ENCODE results near the gene SH3PXD2A. TPM values are rescaled to one million over a fixed set of nuclear protein-coding genes. Genes with fewer than 3 reads are reported as not detected.

SH3PXD2A gene
- total and polyA plus RNA-seq, 7 donors = 19.0 to 58.2 (median 24.5) TPM

DNA sequence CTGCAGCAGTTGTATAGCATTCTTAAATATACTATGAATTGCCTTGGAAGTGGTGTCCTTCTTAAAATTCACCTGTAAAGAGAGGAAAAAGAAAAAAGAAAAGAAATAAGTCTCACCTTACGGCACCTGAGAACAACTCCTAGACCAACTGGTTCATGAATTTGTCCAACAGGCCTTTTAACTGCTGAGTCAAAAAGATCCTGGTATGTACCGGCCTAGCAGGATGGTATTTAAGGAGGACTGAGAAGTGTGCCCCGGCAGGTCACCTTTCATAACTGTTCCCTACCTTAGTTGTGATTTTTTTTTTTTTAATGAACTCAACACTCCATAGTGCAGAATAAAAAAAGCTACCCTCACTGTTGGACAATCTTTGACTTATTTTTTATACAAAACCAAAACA lies 36.8 kb upstream of the SH3PXD2A start:
- H3K4me3 ChIP-seq = no peak overlapping the region
- DNase-seq = no peak
- peaks cover 0 to 39% (median 28%) of the 10 kb centered on the region in 4 donors for H3K4me1 ChIP-seq
- WGBS, 2 donors = 93 to 94% methylated on average over 3 of the region's 3 CpGs
- no peak overlapping the region for H3K27ac ChIP-seq
- no peaks in the 10 kb centered on the region for H3K27me3 ChIP-seq
- H3K9me3 ChIP-seq = no peaks in the 10 kb centered on the region
- intact Hi-C loops (cut with DNase I) = no loop called here
- TF ChIP-seq POLR2AphosphoS5 (IDR thresholded peaks at IDR 0.05) (no peak), EP300 (IDR thresholded peaks at IDR 0.05) (no peak), POLR2A (IDR thresholded peaks at IDR 0.05) (no peak)
- TF ChIP-seq, protein P1, sequence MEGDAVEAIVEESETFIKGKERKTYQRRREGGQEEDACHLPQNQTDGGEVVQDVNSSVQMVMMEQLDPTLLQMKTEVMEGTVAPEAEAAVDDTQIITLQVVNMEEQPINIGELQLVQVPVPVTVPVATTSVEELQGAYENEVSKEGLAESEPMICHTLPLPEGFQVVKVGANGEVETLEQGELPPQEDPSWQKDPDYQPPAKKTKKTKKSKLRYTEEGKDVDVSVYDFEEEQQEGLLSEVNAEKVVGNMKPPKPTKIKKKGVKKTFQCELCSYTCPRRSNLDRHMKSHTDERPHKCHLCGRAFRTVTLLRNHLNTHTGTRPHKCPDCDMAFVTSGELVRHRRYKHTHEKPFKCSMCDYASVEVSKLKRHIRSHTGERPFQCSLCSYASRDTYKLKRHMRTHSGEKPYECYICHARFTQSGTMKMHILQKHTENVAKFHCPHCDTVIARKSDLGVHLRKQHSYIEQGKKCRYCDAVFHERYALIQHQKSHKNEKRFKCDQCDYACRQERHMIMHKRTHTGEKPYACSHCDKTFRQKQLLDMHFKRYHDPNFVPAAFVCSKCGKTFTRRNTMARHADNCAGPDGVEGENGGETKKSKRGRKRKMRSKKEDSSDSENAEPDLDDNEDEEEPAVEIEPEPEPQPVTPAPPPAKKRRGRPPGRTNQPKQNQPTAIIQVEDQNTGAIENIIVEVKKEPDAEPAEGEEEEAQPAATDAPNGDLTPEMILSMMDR (IDR thresholded peaks at IDR 0.05) = no peak
- H3K36me3 ChIP-seq = peaks cover 0 to 49% (median under 1%) of the 10 kb centered on the region in 4 donors

DNA sequence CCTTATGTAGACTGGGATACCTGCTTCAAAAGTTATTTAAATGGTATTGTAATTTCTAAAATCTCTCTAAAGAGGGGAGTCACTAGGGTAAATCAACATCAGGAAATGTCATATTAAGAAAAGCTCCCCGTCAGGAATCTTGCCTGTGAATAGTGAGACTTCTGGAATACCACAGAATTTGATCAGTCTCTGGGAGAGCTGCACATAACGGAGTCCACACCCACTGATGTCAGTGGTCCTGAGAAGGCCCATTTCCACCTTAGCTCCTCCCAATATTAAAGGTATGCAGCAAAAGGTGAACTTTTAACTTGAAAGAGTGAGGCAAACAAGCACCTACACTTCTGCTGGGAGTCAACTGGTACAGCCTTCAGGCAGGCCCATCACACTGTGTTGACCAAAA lies 35.3 kb upstream of the SH3PXD2A start:
- Histone ChIP-seq H3K9me3 (no peaks in the 10 kb centered on the region), H3K36me3 (peaks cover 0 to 34% (median 0%) of the 10 kb centered on the region in 4 donors), H3K27me3 (no peaks in the 10 kb centered on the region), H3K27ac (no peak overlapping the region), H3K4me3 (no peak overlapping the region), H3K4me1 (peaks cover 0 to 38% (median 28%) of the 10 kb centered on the region in 4 donors)
- TF ChIP-seq POLR2A (IDR thresholded peaks at IDR 0.05) (no peak), POLR2AphosphoS5 (IDR thresholded peaks at IDR 0.05) (no peak), EP300 (IDR thresholded peaks at IDR 0.05) (no peak)
- TF ChIP-seq, protein P1 (IDR thresholded peaks at IDR 0.05) = no peak
- intact Hi-C loops (cut with DNase I) = no loop called here
- WGBS, 2 donors = 56 to 82% methylated on average over 2 of the region's 2 CpGs
- DNase-seq = no peak

DNA sequence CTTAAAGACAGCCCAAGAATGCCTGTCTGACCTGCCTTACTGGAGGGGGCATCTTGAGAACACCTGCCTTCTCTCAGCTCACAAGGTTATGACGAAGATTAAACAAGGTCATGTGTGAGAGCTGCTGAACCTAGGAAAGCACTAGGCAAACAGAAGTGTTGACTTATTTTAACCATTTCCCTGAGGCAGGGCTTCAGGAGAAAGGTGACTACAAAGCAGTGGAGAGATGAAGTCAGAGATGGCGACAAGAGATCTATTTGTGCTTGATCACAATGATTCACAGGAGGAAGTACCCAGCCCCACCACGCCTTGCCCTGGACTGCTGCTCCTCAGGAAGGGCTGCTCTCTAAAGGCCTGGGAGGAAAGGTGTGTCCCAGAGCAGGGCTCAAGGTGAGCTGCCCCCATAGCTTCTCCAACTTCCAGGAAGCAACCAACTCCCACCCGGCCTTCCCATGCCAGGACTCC lies 34.9 kb upstream of the SH3PXD2A start:
- Histone ChIP-seq H3K4me3 (no peak overlapping the region), H3K36me3 (peaks cover 0 to 33% (median 0%) of the 10 kb centered on the region in 4 donors), H3K4me1 (peaks cover 0 to 35% (median 27%) of the 10 kb centered on the region in 4 donors), H3K27me3 (no peaks in the 10 kb centered on the region), H3K9me3 (no peaks in the 10 kb centered on the region), H3K27ac (peak overlapping the region in 1 of 4 donors; percentile 12)
- no peak for DNase-seq
- intact Hi-C loops (cut with DNase I) = no loop called here
- WGBS, 2 donors = 14 to 65% methylated on average over 4 of the region's 4 CpGs
- TF ChIP-seq, protein P1 (IDR thresholded peaks at IDR 0.05) = no peak
- TF ChIP-seq POLR2AphosphoS5 (IDR thresholded peaks at IDR 0.05) = no peak
- no peak for TF ChIP-seq EP300 (IDR thresholded peaks at IDR 0.05)
- TF ChIP-seq POLR2A (IDR thresholded peaks at IDR 0.05) = no peak

DNA sequence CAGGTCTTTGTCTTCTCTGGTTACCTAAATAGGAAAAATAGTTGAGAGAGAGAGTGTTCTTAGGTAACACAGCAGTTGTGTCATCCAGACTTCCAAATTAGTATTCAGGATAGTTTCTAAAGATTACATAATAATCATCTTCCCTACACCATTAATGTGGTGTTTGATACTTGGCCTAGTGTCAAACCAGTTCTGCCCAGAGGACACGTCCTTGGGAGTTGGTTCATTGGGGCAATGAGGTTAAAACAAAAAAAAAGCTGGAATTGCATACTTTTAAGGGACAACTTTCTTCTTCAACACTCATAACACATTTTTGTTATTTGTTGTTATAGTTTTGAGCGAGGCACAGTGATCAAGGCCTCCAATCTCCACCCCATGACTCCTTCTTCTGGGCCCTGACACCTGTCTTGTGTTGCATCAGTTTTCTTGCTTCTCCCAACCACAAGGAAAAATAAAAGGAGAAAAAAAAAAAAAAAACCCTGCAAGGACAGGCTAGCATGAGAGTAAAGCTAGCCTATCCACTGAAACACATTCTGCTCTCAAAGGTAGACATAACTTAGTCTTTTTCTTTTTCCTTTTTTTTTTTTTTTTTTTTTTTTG lies 33.8 kb upstream of the SH3PXD2A start:
- no peak for DNase-seq
- H3K4me3 ChIP-seq = no peak overlapping the region
- no peak for TF ChIP-seq POLR2AphosphoS5 (IDR thresholded peaks at IDR 0.05)
- no peak for TF ChIP-seq EP300 (IDR thresholded peaks at IDR 0.05)
- TF ChIP-seq POLR2A (IDR thresholded peaks at IDR 0.05) = no peak
- TF ChIP-seq, protein P1 (IDR thresholded peaks at IDR 0.05) = no peak
- WGBS, 2 donors = 41 to 72% methylated on average over 2 of the region's 2 CpGs
- no peaks in the 10 kb centered on the region for H3K27me3 ChIP-seq
- no peaks in the 10 kb centered on the region for H3K9me3 ChIP-seq
- peaks cover 0 to 24% (median 17%) of the 10 kb centered on the region in 4 donors for H3K4me1 ChIP-seq
- H3K27ac ChIP-seq = peak overlapping the region; percentile 52 to 79 (median 70)
- peaks cover 0 to 33% (median 0%) of the 10 kb centered on the region in 4 donors for H3K36me3 ChIP-seq
- intact Hi-C loops (cut with DNase I) = loop anchor here (2.0 to 10.0 kb wide), 4 partner anchors 78 to 446 kb away; partner anchors contain the start of genes ITPRIP, SFR1 and SLK

All from sigmoid colon (tissue), 7 donors.